Kidney tubule cell (primary cell): ENCODE data around the gene UBE2Z.
"Not testable (repeated sequence)": the region's sequence is repeated elsewhere in the genome, so short reads cannot be mapped to it uniquely, and the experiment has no call there.

Experiments used
- DNase-seq: peaks from one replicate; pipeline ENCODE4 v3.0.0-alpha.2; 2018; ENCODE audit warnings: low spot score

Gene UBE2Z

DNA sequence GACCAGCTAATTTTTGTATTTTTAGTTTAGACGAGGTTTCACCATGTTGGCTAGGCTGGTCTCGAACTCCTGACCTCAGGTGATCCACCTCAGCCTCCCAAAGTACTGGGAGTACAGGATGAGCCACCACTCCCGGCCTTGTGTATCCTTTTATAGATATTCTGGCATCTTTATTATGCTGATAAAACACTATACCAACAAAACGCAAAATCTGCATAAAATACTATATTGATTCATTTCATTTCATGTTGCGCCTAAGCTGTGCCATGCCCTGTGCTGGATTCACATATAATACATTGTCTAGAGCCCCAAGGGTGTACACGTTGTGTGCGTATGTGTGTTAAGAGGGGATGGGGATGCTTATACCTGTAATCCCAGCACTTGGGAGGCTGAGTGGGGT, 3.8 kb upstream of the UBE2Z start:
- no peak for DNase-seq

DNA sequence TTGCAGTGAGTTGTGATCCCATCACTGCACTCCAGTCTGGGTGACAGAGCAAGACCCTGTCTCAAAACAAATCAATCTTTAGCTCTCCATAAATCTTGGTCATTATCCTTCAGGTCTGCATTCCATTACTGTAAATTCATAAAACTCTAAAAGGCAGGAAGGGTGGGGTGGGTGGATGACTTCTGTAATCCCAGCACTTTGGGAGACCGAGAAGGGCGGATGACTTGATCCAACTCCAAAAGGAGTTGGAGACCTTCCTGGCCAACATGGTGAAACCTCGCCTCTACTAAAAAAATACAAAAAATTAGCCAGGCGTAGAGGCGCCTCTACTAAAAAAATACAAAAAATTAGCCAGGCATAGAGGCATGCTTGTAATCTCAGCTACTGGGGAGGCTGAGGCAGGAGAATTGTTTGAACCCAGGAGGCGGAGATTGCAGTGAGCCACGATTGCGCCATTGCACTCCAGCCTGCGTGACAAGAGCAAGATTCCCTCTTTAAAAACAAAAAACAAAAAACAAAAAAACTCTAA, 2.2 kb upstream of the UBE2Z start:
- no peak for DNase-seq

DNA sequence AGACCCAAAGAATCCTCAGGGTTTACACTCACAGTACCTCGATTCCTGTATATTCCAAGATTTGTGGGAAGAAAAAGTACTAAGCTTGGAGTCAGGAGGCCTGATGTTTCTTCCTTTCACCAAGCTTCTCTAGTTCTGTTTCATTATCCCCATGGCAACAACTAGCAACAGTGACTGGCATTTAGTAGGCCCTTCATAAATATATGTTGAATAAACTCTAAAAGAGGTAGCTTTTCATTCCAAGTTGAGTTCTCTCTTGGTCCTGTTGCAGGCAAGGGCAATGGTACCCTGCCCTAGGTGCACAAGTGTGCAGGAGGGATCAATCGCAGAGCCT, 527 bp upstream of the UBE2Z start:
- peak; percentile 60 for DNase-seq

DNA sequence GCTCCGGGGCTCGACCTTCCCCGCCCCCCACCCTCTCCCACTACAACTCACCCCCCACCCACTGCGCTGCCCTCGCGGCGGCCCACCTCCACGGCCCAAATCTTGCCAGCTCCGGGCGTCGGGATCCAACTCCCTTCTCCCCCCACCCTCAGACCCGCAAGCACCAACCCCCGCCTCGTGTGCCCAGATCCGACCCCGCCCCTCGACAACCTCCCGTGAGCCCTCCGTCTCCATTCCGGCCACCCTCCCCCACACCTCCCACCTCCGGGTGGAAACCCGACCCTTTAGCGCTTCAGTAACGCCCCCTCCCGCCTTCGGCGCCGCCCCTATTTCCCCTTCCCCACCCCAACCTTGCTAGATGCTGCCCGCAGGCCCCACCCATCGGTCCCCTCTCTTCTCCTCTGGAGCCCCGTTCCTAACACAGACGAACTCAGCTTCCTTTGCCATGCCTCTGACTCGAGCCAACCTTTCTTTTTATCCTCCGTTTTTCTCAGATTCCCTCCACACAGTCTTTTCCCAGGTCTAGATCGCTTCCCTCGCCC, 717 bp downstream of the UBE2Z start:
- peak; percentile 87 for DNase-seq

DNA sequence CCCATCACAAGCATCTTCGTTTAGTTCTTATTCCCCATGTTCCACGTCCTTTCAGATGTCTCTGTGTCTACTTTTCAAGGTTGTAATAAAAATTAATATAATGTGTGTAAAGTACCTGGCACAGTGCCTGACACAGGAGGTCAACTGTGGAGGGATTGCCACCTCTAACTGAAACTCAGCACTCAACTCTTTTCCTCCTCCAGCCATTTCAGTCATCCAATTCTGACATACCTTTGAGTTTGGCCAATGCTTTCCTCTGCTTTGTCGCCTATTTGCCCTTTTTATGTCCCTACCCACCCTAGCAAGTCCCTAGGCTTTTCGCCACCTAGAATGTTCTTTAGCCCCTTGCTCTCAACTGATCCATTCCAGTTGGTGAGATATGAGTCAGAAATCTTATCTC, 1.6 kb downstream of the UBE2Z start:
- DNase-seq, result peak; percentile 49

DNA sequence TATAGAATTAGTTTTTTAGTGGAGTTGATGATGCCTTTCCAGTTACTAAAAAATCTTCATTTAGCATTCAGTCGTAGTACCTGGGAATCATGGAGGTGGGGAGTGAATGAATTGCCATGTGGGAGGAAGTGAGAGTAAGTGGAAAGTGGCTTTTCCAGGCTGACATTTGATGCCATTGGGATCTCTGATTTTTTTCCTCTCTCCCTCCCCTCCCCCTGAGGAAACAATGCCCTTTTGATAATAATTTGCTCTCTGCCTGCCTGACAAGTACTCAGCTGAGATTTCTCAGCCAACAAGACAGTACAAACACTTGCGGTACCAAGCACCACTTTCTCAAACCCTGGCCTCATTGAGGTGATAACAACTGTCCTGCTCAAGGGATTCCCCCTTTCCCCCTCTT, 2.2 kb downstream of the UBE2Z start:
- no peak for DNase-seq

DNA sequence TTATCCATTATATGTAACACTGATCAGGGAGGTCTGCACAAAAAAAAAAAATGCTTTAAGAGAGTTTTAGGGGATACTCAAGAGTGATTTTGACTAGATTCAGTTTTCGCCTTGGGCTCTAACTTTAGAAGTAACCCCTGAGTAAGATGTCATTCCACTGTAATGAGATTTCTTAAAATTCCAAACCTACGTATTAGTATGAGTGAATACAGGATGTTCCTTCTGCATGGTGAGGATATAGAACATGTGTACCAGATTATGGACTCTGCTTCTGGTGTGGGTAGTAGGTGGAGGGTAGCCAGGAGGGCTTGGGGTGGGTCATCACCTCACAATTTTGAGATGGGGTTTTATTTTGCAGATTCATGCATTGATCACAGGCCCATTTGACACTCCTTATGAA, 4.3 kb downstream of the UBE2Z start:
- no peak for DNase-seq

DNA sequence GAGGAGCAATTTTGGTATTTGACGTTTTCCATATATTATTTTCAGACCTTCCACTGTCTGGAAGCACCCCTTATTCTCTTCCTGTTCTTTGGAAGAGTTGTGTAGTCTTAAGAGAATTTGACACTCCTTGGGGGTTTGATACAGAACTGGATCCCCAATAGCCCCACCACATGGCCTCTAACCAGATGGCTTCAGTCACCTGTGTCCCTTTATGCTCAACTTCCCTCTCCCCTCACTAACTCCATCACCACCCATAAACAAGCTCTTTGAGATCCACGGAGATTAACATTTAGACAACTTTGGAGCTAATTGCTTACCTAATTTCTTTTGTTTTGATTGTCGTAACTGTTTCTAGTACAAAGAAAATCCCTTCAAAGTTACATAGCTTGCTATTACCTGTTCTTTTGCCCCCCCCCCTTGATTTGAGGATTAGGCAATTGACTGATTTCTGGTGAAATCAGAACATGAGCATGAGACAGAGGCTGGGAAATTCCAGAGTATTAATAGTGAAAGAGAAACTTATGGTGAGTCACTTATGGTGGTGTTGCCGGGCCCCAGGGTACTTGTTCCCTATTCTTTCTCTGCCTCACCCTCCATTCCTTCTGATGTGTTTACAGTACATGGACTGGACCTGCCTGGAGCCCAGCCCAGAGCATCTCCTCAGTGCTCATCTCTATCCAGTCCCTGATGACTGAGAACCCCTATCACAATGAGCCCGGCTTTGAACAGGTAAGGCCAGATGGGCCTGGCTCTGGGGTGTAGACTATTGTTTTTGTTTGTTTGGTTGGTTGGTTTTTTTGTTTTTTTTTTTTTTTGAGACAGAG, 7.5 kb downstream of the UBE2Z start:
- peak; percentile 90 for DNase-seq

DNA sequence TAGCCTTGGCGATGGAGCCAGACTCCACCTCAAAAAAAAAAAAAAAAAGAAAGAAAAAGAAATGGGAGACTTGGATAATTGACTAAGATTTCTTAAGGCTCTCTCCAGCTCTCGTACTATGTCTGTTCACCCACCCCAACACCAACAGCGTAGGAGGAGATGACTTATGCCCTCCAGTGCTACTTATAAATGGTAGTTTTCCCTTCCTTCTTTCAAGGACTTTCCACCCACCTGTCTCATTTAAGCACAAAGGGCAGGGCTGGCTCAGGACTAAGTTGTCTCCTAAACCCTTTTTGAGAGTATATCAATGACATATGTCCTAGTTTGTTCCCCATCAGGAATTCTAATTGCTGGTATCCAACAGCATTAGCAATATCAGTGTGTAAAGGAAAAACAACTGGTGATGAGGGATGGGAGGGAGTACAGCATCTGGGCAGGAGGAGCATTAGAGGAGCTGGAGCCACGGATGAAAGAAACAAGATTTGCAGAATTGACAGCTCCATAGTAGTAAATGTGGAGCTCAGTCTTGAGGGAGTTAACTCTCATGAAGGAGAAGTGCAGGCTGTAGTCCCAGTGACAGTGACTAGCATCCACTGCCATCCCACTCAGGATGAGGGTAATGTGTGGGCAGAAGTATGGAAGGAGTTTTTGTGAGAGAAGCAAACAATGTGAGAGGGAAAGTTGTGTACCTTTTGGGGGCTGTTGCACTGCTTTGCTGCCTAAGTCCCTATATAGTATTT, 17.2 kb downstream of the UBE2Z start:
- DNase-seq, result no peak

DNA sequence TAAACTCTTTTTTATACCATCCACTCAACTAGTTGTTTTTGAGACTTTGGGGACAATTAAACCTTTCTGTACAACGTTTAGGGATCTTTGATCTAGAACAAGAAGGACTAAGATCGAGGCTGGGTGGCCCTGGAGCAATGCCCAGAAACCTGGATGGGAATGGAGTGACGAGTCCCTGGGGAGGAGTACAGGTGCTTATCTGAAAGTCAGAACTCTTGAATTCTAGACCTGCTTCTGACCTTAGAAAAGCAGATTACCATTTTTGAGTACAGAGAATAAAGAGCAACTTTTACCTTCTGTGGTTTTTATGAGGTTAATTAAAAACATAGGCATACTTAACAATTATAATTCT, 17.8 kb downstream of the UBE2Z start:
- DNase-seq, result no peak

DNA sequence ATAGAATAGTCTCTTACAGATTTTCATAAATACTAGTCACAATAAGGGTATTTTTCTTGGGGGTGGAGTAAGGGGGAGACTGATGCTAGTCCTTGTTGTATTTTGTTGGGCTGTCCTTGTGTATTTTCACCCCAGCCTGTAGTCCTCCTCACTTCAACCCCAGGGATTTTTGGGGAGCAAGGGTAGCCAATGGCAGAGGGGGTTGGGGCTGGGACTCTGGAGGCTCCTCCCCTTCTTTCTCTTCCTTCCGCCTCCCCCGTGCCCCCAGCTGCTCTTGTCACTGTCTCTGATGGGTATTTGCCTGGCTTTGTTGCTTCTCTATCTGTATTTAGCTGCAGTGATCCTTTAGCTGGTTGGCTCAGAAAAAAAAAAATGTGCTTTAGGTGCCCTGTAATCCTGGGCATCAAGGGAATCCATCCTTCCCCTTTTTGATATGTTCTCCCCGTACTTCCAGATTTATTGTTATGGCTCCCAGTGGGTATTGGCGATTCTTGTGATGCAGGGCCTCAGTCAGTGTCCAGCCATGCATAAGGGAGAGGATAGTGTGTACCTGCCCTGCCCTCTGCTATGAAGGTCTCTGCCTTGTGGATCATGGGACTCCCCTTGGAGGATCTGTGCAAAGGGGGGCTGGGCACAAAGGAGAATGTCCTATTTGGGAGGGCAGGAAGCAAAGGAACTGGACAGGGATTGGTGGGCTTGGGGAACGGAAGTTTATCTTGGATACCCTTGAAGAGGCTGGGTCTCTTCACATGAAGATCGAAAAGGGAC, 20.0 kb downstream of the UBE2Z start:
- no peak for DNase-seq

DNA sequence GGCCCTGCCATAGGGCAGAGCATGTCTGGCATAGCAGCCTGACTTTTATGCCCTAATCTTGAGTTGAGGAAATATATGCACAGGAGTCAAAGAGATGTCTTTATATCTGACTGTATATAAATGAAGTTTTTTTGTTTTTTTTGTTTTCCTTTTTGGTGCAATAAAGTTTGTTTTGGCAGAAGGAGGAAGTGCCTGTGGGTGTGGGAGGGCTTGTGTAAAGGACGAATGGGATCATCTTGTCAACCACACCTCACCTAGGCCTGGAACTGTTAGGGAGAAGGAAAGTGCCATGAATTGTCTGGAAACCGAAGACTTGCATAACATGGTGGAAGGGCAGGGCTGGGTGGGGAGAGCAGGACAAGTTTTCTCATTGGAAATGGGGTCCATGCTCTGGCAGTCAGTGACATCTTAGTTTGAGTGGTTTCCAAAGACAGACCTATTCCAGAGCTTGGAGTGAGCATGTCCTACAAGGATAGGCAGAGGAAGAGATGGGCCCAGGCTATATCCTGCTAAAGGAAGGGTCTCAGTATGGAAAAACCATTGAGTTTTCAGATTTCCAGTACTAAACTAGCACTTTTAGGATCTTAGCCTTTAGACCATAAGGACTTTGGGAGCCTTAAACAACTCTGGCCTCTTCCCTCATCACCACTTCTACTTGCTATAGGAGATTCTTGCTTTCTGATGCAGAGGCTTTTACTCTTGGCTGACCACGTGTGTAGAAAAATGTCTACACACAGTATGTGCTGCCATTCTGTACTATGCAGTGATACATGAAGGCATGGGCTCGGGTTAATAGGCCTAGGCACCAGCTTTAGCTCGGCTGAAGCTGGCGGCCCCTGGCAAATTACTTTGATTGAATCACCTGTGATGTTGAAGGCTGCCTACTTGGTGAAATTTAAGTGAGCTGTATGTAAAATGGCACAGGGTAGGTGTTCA, 20.9 kb downstream of the UBE2Z start:
- DNase-seq, result peak; percentile 41

DNA sequence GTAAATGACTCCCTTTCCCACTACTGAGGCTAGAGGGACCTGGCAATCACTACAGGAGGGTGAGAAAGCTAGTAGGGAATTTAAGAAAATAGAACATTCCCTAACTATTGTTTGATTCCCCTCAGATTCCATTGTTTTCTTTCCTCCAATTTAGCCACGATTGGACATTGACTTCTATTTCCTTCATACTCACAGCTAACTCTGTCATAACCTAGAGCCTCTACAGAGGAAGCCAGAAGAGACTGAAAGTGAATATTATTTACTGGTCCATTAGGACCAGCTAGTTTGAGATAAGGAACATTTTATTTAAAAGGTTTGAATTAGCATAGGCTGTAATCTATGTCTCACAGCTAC, 21.6 kb downstream of the UBE2Z start:
- DNase-seq, result no peak

DNA sequence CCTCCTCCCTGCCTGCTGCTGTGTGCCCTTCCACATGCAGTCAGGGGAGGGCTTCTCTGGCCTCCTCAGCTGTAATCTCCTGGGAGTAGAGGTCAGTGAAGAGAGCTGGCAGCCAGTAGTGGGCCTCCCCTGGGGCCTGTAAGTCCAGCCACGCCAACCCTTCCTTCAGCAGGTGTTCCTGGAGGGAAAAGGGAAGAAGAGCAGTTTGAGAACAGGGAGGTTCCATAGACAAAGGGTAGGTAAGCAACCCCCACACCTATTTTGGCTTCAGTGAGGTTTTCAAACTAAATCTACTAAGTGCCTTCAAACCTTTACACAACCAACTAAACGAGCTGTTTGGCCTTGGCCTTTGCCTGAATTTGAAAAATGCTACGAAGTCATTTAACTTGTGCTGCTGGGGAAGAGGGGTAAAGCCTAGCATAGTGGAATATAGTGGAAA, 22.2 kb downstream of the UBE2Z start:
- DNase-seq, result no peak

DNA sequence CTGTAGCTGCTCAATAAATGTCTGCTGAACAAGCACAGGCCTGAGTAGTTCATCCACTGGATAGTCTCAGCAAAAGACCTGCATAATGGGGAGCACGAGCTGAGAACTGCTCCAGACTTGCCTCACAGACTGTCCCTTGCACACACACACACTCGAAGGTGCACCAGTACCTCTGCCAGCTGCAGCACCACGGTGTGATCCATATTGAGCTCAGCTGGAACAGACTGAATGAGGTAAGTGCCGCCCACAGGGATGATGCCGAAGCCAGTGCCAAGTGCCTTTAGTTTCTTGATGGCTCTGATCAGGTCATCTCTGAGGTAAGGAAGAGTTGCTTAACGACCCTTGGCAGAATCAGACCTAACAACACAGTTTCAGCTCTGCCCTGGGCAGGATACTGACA, 24.8 kb downstream of the UBE2Z start:
- DNase-seq, result no peak

DNA sequence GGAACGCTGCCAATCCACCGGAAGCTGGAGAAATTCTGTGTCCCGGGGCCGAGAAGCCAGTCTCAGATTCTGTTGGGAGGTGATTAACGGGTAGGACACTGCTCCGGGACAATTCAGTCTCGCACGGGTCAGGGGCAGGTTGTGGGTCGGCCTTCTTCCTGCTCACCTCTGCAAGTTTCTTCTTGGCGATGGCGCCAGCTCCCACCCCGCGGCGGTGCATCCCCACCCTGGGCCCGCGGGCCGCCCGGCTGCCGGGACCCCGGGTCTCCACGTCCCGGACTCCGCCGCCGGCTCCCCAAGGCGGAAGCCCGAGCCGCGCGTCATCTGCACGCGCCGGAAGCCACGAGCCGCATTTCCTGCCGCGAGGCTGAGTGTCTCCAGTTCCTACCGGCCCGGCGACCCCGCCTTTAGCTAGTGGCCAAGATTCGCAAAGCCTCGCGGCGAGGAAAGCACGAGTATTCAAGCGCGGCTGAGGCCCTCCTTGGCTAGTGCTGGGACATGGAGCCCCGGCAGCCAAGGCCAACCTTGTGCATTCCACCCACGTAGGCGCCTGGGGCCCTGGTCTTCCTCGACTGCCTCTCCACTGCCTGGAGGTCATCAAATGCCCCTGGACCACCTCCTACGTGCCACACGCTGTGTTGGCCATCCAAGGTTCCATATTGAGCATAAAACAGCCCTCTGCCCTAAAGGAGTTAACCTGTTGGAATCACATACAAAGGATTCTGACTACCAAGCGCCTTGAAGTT, 36.5 kb downstream of the UBE2Z start, which contains the start of gene SNF8:
Gene SNF8 (minus strand): TSS at position 328 of the 746 bp plus-strand sequence. CDS start 108 bp downstream, at position 220.
- peak; percentile 92 for DNase-seq

DNA sequence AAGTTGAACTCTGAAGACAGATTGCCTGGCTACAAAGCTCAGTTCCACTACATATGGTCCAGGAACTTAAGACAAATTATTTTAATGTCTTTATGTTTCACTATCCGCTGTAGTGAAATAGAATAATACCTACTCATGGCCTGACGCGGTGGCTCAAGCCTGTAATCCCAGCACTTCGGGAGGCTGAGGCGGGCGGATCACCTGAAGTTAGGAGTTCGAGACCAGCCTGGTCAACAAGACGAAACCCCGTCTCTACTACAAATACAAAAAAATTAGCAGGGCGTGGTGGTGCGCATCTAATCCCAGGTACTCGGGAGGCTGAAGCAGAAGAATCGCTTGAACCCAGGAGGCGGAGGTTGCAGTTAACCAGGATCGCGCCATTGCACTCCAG, 37.0 kb downstream of the UBE2Z start:
- not testable (repeated sequence) for DNase-seq

DNA sequence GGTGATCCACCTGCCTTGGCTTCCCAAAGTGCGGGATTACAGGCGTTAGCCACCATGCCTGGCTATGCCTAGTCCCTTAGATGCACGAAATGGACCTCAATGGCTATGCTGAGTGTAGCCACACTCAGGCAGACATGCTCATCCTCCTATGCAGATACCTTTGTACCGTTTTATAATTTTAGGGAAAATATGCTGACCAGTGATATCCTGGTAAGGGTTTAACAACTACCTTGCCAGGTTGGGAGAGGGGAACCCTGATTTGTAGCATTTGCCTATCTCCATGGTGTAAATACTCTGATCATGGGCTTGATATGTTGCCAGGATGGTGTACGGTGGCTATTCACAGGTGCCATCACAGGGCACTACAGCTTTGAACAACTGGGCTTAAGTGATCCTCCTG, 43.4 kb downstream of the UBE2Z start:
- DNase-seq, result no peak

DNA sequence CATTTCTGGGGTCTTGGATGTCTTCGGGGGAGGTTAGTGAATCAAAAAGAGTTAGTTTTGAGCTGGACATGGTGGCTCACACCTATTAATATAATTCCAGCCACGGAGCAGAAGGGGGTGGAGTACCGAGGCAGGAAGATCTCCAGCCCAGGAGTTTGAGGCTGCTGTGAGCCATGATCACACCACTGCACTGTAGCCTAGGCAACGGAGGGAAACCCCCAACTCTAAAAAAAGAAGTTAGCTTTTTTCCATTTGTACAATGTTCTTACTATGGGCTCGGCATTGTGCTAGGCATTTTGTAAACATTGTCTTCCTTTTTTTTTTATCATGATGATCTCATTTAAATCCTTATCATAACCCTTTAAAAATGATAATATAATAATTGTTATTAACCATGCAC, 44.7 kb downstream of the UBE2Z start:
- no peak for DNase-seq

DNA sequence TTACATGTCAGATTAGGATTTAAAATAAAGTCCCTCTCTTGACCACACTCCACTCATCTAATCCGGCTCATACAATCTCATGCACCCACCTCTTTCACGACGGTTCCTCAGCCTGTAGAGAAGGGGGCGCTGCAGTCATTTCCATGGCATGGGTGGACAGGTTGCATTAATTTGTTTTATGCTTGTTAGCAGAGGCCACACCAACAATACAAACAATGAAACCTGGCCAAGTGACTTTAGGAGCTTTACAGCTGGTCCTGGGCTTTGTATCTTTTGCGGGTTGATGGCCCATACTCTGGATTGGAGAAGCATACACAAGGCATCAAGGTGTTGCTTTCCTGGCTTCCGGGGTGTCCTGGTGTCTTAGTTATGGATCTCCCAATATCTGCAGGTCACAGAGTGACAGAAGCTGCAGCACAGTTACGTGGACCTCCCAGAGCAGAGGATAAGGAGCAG, 46.1 kb downstream of the UBE2Z start:
- no peak for DNase-seq
